Measurements from ENCODE around the gene PAQR7.

GRCh38 chr1:25870614-25871013 is 4.9 kb downstream of the PAQR7 start:
- TF ChIP-seq CTCF (IDR thresholded peaks at IDR 0.05) (no peak), ZFX (IDR thresholded peaks at IDR 0.05; ENCODE audit: borderline replicate concordance) (no peak)
